Glomerular endothelial cell (primary cell): ENCODE data around the gene ZNF469. TPM values are rescaled to one million over a fixed set of nuclear protein-coding genes. Genes with fewer than 3 reads are reported as not detected.
"Not testable (repeated sequence)": the region's sequence is repeated elsewhere in the genome, so short reads cannot be mapped to it uniquely, and the experiment has no call there.

Source experiments
- DNase-seq: peaks from one replicate; pipeline ENCODE4 v3.0.0-alpha.2; 2011; ENCODE audit warnings: low read depth, low spot score; ENCODE audit errors: extremely low read depth
- total RNA-seq: library from RNA; depleted of rRNA; stranded (reverse); fragments of >200 nt; gene quantifications from 2 replicates; pipeline ENCODE4 v1.2.3, GENCODE V29; 2015

The ZNF469 gene
- total RNA-seq, 1 donor from 2014 or later = 29.1 TPM

- DNase-seq = no peak
Observed at GRCh38 chr16:88359008-88359407, 23.8 kb upstream of the ZNF469 start.

- not testable (repeated sequence) for DNase-seq
Observed at GRCh38 chr16:88360401-88360800, 22.4 kb upstream of the ZNF469 start.

- no peak for DNase-seq
Observed at GRCh38 chr16:88360999-88361398, 21.8 kb upstream of the ZNF469 start.

GRCh38 chr16:88361775-88362174 is 21.0 kb upstream of the ZNF469 start:
- no peak for DNase-seq

- DNase-seq = no peak
Observed at GRCh38 chr16:88363239-88363891, 19.4 kb upstream of the ZNF469 start.

GRCh38 chr16:88365244-88365865 is 17.4 kb upstream of the ZNF469 start:
- no peak for DNase-seq

GRCh38 chr16:88366032-88366703 is 16.6 kb upstream of the ZNF469 start:
- DNase-seq = no peak

GRCh38 chr16:88366704-88367047 is 16.1 kb upstream of the ZNF469 start:
- no peak for DNase-seq

- DNase-seq = no peak
Observed at GRCh38 chr16:88367560-88367959, 15.2 kb upstream of the ZNF469 start.

- DNase-seq = no peak
Observed at GRCh38 chr16:88368036-88368435, 14.7 kb upstream of the ZNF469 start.

GRCh38 chr16:88368994-88369393 is 13.8 kb upstream of the ZNF469 start:
- DNase-seq = no peak

- DNase-seq = no peak
Observed at GRCh38 chr16:88369447-88370008, 13.2 kb upstream of the ZNF469 start.

- no peak for DNase-seq
Observed at GRCh38 chr16:88370365-88370764, 12.4 kb upstream of the ZNF469 start.

GRCh38 chr16:88372522-88372921 is 10.2 kb upstream of the ZNF469 start:
- DNase-seq = no peak

- DNase-seq = no peak
Observed at GRCh38 chr16:88373211-88373610, 9.5 kb upstream of the ZNF469 start.

GRCh38 chr16:88373927-88374492 is 8.7 kb upstream of the ZNF469 start:
- DNase-seq = no peak

GRCh38 chr16:88374736-88375135 is 8.0 kb upstream of the ZNF469 start:
- DNase-seq = no peak

- no peak for DNase-seq
Observed at GRCh38 chr16:88375236-88375975, 7.4 kb upstream of the ZNF469 start.

- DNase-seq = no peak
Observed at GRCh38 chr16:88375996-88376834, 6.5 kb upstream of the ZNF469 start.
